HG03280 (cell line): ENCODE results near the gene POFUT2.
"Not testable (repeated sequence)": the region's sequence is repeated elsewhere in the genome, so short reads cannot be mapped to it uniquely, and the experiment has no call there.

ENCODE experiments used
- ATAC-seq: cut with Tn5 transposase; IDR thresholded peaks from one replicate; pipeline ENCODE4 v1.9.1; 2021; ENCODE audit warnings: mild to moderate bottlenecking, moderate library complexity; ENCODE audit not compliant: unreplicated experiment

The POFUT2 gene

DNA sequence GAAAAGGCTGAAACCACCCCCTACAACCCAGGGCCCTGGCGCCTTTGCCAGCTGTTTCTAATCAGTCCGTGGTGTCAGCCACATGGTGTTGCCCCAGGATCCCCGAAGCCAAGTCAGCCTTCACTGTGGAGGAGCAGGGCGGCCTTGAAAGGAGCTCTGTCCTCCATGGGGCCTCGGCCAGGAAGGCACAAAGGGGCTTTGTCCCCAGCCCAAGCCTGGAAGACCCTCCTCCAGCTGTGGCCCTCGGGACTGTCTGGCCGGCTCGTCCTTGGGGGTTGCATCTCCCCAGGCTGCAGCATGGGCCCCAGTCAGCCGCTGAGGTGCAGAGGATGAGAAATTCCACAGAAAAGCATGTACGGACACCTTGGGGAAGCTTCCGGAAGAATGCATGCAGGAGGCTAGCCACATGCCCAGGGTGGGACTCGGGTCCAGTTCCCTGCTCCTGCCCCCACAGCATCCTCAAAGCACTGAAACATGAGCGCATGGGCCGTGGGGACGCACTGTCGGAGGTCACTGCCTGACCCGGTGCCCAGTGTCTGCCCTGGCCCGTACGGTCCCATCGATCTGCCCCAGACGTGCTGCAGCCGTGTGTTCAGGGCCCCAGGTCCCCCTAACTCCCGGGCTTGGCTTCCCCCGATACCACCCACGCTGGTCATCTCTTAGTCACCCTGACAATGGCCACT, 38.6 kb upstream of the POFUT2 start:
- ATAC-seq = no peak

DNA sequence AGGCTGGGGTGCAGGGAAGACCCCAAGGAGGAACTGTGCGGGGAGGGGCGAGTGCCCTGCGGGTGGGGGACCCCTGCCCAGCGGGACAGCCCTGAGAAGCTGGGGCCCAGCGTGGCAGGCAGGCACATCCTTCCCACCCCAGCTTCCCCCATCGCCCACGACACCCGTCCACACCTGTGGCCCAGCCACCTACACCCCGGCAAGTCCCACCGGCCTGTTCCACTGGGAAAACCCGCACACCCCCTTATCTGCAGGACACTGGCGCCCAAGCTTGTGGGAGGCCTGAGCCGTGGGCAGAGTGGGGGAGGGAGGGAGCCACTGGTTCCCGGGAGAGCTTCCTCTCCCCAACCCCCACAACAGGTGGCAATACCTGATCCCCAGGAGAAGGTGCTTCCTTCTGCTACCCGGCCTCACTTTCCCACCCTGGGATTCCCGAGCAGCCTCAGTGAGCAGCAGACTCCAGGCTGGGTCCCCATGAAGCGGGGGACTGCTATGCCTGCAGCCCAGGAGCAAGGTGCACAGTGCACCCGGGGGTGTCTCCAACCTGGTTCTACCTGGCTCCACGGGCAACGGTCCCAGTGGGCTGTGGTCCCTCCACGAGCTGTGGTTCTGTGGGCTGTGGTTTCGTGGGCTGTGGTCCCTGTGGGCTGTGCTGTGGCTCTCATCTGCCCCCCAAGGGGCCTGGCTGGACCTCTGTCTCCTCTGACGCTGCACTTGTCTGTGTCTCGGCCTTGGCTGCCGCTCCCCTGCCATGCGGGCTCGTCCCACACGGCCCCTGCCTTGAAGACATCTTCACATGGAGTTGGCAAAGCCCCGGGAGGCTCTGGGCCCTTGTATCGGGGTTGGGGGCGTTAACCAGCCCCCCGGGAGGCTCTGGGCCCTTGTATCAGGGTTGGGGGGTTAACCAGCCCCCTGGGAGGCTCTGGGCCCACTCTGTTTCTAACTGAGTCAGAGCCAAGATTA, 37.8 kb upstream of the POFUT2 start:
- no peak for ATAC-seq

DNA sequence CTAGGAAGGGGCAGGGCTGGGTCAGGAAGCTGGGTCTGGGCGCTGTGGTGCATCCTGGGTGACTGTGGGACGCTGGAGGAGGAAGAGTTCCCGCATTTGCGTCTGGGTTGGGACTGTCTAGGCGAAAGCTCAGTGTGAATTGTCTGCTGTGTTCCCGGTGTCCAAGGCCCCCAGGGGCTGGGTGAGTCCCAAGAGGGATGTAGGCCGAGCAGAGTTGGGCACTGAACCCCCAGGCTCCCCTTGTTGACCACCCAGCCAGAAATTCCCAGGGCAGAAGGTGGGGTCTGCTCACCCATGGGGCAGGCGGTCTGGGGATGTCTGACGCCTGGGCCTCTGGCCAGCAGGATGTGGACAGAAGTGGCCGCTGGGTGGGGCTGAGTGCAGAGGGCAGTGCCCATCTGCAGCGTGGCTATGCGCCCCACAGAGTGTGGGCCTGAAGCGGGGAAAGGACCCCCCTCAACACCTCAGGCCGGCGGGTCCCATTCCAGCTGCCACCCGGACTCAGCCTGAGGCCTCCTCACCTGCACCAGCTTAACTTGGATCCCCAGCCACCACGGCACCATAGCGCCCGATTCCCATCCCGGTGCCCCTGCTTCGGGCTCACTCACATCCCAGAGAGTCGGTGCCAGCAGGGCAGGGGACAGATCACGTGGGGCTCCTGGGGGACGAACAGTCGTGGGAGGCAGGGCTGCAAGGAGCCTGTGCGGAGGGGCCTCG, 37.0 kb upstream of the POFUT2 start:
- no peak for ATAC-seq

DNA sequence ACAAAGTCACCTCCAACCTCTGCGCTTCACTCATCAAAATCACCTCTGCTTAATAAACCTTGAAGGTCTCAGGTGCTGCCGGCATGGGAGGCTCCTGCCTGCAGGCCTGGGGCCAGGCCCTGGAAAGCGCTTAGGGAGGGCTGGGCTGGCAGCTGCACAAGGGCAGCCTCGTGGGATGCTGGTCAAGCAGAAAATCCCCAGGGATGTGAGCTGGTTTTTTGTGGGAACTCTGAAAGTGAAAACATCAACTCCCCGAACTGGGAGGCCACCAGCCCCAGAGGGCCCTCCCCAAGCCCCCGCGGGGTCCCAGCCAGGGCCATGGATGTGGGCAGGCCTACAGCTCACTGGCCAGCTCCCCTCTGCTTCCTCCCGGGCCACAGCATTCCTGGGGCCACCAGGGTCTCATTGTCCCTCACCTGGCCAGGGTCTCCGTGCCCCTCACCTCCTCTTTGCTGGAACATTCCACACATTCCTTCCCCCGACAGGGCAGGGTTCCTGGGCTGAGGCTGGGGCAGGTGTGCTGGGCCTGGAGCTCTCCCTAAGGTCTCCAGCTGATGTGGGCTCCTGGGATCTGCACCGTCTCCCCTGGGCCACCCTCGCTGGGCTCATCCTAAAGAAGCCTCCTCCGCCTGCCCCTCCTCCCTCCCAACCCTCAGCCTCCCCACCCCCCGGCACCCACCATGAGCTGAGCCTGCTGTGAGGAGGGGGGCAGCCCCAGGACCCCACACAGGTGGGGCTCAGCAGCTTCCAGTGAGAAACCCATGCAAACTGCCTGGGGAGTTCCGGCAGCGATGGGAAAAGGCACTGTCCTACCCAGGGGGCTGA, 36.0 kb upstream of the POFUT2 start:
- ATAC-seq = no peak

DNA sequence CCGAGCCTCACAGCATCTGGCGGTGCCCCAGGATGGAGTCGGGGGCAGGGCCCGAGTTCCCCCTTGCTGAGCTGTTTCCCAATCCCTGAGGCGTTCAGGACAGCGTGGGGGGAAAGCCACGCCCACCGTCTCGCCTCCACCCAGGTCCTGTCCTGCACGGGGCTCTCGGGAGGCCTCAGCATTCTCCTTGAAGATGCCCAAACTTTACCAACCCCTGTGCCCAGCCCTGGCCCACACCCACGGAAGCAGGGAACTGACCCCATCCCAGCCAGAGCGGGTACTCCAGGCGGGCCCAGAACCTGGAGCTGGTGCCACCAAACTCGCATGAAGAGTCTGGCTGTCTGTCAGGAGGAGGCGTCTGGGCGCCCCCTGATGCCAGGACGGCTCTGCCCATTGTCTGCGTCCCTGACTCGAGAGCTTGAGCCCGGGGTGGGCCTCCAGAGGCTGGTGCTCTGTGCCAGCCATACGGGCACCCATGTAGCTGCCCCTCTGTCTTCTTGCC, 35.3 kb upstream of the POFUT2 start:
- no peak for ATAC-seq

DNA sequence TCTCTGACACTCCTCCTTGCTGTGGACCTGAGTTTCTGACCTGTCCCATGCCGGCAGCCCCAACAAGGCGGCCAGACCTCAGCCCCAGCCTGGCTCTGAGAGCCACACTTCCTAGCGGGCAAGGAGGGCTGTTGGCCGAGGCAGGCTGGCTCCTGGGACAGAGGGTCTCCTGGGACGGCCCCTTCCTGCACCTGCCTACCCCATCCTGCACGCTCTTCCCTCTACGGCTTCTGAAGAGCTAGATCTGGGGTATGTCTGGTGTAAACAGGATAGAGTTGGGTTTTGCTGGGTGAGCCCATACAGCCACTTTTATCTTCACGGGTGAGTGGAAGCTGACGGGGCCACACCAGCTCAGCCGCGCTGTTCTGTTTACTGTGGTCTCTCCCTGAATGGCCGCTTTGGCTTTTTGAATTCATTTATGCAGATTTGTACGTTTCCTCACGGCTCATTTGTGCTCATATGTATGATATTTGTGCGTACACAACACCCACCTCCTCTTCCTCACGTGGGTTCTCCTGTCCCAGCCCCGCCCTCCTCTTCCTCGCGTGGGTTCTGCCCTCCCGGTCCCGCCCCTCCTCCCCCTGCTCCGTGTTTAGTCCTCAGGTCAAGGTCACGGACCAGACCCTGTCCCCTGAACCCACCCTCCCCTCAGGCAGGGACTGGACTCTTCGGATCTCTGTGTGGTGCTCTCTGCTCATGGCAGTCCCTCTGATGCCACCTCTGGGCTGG, 34.7 kb upstream of the POFUT2 start:
- ATAC-seq = no peak

DNA sequence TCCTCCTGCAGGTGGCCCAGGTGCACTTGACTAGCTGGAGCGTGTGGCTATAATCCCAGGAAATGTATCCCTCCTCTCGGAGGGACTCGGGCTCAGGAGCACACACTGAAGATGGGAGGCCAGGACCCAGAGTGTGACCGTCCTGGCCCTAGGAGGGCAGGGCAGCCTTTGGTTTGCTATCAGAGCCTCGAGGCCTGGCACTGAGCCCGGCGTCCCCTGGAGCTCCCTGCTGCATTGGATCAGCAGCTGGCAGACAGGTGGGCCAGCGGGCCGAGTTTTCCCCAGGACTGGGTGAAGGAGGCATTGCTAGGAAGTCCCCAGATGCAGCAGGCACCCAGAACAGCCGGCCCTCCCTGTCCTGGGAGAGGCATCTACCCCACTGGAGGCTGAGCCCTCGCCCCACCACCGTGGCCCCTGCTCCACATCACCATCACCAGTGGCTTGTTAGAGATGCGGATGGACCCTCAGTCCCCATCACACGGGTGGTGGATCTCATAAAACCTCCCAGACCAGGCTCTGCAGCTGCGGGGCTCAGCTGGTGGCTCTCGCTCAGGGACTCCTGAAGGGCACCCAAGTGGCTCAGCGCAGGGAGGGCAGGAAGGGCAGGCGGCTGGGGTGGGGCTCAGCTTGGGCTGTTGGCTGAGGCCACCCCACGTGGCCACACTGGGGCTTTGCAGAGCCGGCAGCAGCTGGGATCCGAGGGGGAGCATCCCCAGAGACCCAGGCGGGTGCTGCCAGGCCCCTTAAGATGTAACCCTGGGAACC, 32.7 kb upstream of the POFUT2 start:
- ATAC-seq = no peak

DNA sequence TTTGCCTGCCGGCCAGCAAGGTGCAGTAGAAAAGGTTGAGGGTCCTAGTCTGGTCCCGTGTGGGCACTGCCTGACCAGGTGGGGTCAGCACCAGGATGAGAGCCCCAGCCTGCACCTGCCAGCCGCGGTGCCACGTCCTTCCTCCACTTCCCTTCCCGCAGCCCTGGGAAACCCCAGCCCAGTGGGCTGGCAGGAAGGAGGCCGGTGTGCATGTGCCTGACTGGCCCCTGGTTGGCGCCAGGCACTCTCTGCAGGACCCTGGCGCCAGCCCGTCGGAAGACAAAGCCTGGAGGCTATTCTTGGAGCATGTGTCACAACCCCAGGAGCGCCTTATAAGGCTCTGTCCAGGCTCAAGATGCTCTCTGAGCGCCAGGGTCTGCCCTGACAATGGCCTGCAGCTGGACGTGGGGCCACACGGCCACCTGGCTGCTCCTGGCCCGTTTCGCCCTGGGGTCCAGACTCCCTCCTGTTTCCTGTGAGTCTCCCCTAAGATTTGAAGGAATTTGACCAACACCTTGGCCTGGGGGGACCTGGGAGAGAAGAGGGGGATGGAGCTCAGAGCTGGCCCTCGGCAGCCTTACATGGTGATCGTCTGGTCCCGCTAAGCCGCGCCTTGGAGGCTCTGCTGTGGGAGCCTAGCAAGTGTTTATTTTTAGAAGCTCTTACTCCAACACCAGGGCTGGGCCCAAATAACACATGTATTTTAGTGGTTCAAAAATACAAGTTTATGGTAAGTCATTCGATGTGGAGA, 31.9 kb upstream of the POFUT2 start:
- ATAC-seq = no peak

DNA sequence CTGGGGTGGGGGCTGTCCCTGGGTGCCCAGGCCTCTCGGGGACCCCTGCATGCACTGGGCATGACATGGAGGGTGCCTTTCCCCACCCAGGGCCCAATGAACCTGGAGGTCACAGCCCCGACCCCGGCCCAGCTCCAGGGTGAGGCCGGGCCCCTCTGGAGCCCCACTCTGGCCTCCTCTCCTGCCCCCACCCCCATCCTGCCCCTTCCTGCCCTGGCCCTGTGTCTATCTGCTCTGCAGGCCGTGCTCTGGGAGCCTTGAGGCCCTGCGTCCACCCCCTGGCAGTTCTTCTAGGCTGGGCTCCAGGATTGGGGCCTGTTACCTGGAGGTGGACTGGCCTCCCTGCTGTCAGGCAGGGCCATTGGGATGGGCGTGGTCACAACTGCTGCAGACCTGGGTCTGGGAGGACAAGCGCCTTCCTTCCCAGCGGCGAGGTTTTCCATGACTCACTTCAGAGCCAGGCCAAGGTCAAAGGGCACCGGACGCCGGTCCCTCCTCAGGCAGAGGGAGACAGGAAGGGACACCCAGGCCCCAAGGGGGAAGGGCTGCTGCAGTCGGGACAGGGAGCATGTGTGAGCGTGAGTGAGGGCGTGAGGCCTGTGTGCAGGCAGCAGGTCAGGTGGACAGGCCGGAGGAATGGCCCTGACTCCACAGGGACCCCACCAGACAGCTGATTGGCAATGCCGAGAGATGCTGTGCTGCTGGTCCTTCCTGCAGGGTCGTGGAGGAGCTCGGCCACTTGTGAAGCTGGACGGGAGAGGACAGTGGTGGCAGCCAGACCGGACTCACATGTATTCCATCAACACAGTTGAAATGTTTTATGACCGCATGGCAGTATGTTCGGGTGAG, 31.1 kb upstream of the POFUT2 start:
- ATAC-seq = no peak

DNA sequence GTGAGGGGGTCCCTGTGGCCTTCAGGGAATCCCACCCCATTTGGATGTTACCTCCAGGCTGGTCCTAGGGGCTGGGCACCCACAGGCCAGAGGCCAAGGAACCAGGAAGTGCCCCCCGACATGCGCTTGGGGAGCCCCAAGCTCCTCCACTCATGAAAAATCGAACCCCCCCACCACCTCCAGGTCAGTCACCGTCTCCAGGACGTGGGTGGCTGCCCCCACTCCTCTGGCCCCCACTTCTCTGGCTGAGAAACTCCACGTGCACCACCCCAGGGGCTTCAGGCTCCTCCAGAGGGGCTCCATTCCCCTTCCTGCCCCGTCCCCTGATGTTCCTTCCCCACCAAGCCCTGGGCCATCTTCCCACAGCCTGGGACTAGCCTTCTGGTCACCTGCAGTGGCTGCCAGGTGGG, 30.5 kb upstream of the POFUT2 start:
- ATAC-seq = no peak

DNA sequence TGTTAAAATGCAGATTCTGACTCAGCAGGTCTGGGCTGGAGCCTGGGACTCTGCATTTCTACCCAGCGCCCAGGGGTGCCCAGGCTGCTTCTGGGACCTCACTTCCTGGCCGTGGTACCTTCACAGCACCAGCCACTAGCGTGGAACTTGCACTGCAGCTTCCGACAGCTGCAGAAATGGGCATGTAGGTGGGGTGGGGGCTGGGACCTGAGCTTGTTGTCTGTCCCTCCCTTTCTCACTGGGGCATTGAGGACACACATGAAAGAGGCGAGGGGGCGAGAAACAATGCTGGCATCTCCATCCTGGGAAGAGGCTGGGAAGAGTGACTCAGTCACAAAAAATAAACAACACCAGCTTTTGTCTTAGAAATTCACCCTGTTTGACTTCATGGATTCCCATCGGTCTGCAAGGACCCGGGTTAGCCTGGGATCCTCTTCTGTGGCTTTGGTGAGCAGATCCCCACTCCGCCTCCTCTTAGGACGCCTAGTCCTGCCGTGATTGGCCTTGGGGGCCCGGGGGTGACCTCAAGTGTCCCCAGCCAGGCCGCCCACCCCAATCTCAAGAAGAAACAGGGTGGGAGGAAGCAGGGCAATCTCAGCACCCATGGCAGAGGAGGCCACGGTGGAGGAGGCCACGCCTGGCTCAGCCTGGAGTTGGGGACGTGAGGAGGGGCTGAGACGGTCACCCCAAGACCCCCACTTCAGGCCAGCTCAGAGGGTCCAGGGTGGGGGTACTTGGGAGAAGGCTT, 29.9 kb upstream of the POFUT2 start:
- no peak for ATAC-seq

DNA sequence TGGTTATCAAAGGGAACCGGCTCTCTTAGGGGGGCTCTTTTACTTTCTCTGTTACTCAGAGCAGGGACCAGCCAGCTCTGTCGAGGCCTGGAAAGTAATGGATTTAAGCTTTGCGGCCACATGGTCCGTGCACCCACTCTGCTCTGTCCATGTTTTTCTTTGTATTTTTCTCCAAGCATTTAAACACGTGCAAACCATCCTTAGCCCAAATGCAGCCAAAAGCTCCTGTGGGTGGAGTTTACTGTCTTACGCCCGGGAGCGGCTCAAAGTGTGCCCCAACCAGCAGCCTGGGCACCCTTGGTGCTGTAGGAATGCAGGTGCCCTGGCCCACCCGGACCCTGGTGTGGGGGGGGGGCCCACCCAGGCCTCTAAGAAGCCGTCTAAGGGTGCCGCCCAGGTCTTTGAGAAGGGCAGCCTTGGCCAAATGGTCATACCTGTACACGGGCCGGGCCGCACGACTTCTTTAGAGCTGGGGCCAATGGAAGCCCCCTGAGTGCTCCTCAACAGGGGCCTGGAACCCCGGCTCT, 29.2 kb upstream of the POFUT2 start:
- no peak for ATAC-seq

DNA sequence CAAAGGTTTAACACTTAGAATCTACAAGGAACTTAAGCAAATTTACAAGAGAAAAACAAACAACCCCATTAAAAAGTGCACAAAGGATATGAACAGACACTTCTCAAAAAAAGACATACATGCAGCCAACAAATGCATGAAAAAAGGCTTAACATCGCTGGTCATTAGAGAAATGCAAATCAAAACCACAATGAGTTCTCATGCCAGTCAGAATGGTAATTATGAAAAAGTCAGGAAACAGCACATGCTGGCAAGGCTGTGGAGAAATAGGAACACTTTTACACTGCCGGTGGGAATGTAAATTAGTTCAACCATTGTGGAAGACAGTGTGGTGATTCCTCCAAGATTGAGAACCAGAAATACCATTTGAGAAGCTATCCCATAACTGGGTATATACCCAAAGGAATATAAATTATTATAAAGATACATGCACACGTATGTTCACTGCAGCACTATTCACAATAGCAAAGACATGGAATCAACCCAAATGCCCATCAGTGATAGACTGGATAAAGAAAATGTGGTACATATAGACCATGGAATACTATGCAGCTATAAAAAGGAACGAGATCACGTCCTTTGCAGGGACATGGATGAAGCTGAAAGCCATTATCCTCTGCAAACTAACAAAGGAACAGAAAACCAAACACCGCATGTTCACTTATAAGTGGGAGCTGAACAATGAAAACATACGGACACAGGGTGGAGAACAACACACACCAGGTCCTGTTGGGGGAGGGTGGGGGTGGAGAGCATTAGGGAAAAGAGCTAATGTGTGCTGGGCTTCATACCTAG, 28.2 kb upstream of the POFUT2 start:
- not testable (repeated sequence) for ATAC-seq

DNA sequence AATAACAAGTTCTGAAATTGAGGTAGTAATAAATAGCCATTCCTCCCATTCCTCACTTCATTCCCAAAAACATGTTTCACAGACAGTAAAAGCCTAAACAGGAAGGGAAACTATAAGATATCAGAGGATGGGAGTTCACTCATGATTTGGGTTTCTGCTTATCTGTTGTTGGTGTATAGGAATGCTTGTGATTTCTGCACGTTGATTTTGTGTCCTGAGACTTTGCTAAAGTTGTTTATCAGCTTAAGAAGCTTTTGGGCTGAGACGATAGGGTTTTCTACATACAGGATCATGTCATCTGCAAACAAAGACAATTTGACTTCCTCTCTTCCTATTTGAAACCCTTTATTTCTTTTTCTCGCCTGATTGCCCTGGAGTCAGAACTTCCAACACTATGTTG, 26.0 kb upstream of the POFUT2 start:
- no peak for ATAC-seq

DNA sequence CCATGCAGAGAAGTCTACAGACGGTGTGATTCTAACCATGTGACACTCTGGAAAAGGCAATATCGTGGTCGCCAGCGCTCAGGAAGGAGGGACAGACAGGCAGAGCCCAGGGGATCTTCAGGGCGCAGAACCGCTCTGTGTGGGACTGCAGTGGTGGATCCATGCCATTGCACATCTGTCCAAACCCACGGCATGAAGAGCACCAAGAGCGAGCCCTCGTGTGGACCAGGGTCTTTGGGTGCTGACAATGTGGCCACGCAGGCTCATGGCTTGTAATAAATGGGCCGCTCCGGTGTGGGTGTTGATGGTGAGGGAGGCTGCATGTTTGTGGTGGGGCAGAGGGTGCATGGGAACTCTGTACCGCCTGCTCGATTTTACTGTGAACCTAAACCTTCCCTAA, 25.3 kb upstream of the POFUT2 start:
- no peak for ATAC-seq

DNA sequence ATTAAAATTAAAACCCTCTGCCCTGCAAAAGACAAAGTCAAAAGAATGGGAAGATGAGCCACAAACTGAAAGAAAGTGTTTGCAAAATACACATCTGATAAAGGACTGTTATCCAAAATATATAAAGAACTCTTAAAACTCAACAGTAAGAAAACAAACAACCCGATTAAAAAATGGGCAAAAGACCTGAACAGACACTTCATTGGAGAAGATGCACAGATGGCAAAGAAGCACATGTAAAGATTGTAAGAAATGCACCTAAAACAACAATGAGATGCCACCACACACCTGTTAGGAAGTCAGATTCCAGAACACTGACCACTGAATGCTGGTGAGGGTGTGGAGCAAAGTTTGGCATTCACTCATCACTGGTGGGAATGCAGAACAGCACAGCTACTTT, 24.6 kb upstream of the POFUT2 start:
- no peak for ATAC-seq
